GM18507 (cell line): Measurements from ENCODE around the gene POLR2E.

Source experiments
- DNase-seq: peaks from one replicate; pipeline ENCODE4 v3.0.0; 2011; ENCODE audit warnings: low read depth; ENCODE audit not compliant: insufficient read length; ENCODE audit errors: extremely low spot score
- FAIRE-seq: peaks from 2 replicates; lab custom pipeline; 2011; peaks lifted over from hg19 to GRCh38; lab: Jason Lieb, UNC

The POLR2E gene

GRCh38 chr19:1069009-1069779 is 26.0 kb downstream of the POLR2E start:
- FAIRE-seq, result peak; percentile 88
- no peak for DNase-seq

- DNase-seq (no peak), FAIRE-seq (peak; percentile 88)
Measured at GRCh38 chr19:1068009-1069001, 26.9 kb downstream of the POLR2E start.

GRCh38 chr19:1067341-1067957 is 27.7 kb downstream of the POLR2E start:
- no peak for FAIRE-seq

GRCh38 chr19:1066748-1067340 is 28.3 kb downstream of the POLR2E start, which contains the start of gene ARHGAP45:
Gene ARHGAP45 (plus strand): TSS chr19:1067167. CDS start chr19:1067406, 239 bp downstream.
- DNase-seq (peak; percentile 62), FAIRE-seq (peak; percentile 81)

More at GRCh38 chr19:1067341-1067957, 27.7 kb downstream of the POLR2E start:
- DNase-seq, result no peak

- FAIRE-seq (no peak), DNase-seq (no peak)
Measured at GRCh38 chr19:1066251-1066747, 28.9 kb downstream of the POLR2E start.

- no peak for DNase-seq
- no peak for FAIRE-seq
Measured at GRCh38 chr19:1065606-1066109, 29.5 kb downstream of the POLR2E start.

GRCh38 chr19:1064661-1065605 is 30.2 kb downstream of the POLR2E start:
- FAIRE-seq (peak; percentile 78), DNase-seq (peak; percentile 52)

- DNase-seq, result no peak
- no peak for FAIRE-seq
Measured at GRCh38 chr19:1063909-1064660, 31.1 kb downstream of the POLR2E start.

GRCh38 chr19:1063030-1063908 is 31.9 kb downstream of the POLR2E start:
- DNase-seq (no peak), FAIRE-seq (peak; percentile 74)

- DNase-seq, result no peak
Measured at GRCh38 chr19:1062387-1063029, 32.7 kb downstream of the POLR2E start.

GRCh38 chr19:1061987-1062386 is 33.2 kb downstream of the POLR2E start:
- DNase-seq (no peak), FAIRE-seq (no peak)

More at GRCh38 chr19:1062387-1063029, 32.7 kb downstream of the POLR2E start:
- FAIRE-seq, result no peak

GRCh38 chr19:1060689-1061088 is 34.5 kb downstream of the POLR2E start:
- FAIRE-seq (no peak), DNase-seq (no peak)

- FAIRE-seq, result no peak
- no peak for DNase-seq
Measured at GRCh38 chr19:1058112-1058511, 37.1 kb downstream of the POLR2E start.

GRCh38 chr19:1057176-1057855 is 37.9 kb downstream of the POLR2E start:
- DNase-seq, result no peak
- peak; percentile 82 for FAIRE-seq

- DNase-seq, result no peak
- FAIRE-seq, result no peak
Measured at GRCh38 chr19:1055886-1056620, 39.1 kb downstream of the POLR2E start.
